Stimulated activated CD4-positive, alpha-beta T cell treated with anti-CD3 and anti-CD28 coated beads, Interleukin-4, amount 100 ng/mL, for 24 hours (primary cell): ENCODE measurements around the gene SLIT3.

ENCODE experiments used
- DNase-seq: peaks from one replicate; pipeline ENCODE4 v3.0.0-alpha.2; 2020

The SLIT3 gene

DNA sequence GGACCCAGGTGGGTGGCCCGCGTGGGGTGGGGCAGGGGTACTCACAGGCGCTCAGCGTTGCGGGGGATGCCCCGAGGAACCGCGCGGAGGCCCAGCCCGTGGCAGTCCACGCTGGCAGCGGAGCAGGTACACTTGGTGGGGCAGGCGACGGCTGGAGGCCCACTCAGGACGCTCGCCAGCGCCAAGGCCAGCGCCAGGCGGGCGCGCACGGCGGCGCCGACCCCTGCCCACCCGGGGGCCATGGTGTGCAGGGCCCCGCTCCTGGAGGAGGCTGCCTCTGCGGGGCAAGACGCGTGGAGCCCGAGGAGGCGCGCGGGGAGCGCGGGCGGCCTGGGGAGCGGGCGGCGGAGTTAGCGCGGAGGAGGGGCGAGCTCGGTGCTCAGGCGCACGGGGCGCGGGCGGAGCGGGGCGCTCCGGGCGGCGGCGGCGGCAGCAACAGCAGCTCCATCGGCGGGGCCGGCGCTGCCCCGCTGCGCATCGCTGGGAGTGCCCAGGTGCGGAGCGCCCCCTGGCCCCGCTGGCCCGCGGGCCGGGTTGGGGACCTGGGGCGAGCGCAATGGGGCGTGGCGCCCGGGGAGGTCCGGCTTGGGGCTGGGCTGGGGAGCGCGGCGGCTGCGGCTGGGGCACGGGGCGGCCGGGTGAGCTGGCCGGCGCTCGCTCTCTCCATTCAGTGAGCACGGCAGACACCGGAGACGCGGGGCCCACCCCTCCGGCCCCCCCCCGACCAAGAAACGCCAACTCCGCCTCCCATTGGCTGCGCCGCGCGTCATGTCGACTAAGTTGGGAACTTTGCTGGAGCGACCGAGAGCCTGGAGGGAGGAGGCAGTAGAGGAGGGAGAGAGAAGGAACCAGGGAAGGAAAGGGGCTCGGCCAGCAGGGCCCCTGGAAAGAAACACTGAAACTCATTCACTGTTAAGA is at the start of gene SLIT3:
SLIT3 (minus strand) TSS at position 672 of the 918 bp plus-strand sequence; CDS start at position 242, 430 bp downstream.
- DNase-seq = no peak

DNA sequence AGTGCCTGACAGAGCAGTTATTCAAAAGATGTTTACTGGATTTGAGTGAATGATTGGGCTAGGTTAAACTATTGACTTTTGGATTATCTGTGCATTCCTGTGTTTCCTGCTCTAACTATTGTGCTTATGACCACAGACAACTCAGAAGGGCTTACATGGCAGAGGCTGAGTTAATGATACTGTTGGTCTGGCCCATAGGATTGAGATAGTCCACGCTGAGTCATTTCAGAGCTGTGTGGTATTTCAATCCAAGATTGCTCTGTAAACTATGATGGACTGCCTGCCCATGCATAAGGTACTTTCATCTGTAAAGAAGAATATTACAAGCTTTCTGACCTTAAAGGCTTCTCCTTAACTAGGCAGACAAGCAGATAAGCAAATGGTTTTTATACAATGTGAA is 49.1 kb upstream of the SLIT3 start:
- no peak for DNase-seq

DNA sequence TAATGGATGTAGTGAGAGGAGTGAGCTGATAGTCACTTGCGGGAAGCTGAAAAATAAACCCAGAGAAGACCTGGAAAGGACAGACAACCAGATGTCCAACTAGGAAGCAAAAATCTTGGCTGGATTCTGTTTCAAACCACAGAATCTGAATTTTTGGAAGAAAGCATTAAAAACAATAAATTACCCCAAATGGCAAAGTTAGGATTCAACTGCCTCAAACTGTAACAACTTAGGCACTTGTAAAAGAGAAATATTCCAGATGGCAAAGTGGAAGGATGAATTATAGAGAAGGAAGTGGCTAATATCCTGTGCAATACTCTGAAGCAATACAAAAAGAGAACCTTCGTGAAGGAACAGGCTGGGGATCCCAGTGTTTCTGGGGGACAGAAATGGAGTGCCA is 46.8 kb upstream of the SLIT3 start:
- no peak for DNase-seq

GRCh38 chr5:169344629-169345028 is 43.7 kb upstream of the SLIT3 start:
- no peak for DNase-seq

GRCh38 chr5:169343766-169344165 is 42.8 kb upstream of the SLIT3 start:
- no peak for DNase-seq

GRCh38 chr5:169341556-169341955 is 40.6 kb upstream of the SLIT3 start:
- no peak for DNase-seq

- DNase-seq = no peak
Measured at GRCh38 chr5:169339869-169340268, 38.9 kb upstream of the SLIT3 start.

DNA sequence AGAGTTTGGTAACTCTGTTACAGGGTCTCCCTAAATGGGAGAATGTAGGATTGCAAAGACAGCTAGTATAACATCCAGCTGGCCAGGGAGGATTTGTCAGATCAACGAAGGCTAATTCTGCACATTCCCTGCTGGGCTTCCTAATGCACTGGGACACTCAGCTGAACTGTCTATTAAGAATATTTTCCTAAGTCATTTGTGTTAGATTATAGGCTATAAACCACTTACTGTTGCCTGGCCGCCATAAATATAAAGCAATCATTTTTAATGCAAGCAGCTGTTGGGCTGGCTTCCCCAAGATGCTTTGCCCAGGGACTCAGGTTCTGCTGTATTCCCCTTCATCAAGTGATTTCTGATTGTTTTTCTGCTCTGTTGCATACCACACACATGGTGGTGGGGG is 35.3 kb upstream of the SLIT3 start:
- DNase-seq = no peak

GRCh38 chr5:169335806-169336205 is 34.9 kb upstream of the SLIT3 start:
- DNase-seq = no peak

DNA sequence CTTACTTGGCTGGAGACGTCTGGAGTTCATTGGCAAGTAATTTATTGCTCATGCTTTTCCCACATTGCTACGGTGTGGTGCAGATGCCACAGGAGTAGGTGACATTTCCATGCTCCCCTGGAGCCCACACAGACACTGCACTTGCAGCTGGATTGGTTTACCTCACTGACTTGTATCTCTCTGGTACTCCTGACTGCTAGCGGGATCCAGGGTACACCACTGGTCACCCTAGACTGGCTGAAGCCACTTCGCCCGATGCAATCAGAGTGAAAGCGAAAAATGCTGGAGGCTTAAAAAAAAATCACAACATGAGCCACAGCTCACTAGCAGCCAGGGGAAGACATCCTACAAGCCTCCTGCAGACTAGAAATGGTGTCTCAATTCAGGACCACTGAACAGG is 32.6 kb upstream of the SLIT3 start:
- DNase-seq = no peak

GRCh38 chr5:169331292-169331852 is 30.4 kb upstream of the SLIT3 start:
- DNase-seq = no peak

DNA sequence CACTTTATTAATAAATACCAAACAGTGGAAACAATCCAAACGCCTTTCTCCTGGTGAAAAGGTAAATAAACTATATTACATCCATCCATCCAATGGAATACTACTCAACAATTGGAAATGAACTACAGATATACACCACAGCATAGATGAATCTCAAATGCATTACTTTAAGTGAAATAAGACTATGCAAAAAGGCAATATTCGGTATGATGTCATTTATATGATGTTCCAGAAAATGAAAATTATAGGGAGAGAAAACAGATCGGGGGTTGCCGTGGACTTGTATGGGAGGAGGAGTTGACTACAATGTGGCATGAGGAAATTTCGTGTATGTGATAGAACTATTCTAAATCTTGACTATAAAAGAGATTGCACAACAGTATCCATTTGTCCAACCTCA is 27.5 kb upstream of the SLIT3 start:
- DNase-seq = no peak

- DNase-seq = no peak
Measured at GRCh38 chr5:169325273-169325672, 24.3 kb upstream of the SLIT3 start.

- no peak for DNase-seq
Measured at GRCh38 chr5:169318556-169318955, 17.6 kb upstream of the SLIT3 start.

DNA sequence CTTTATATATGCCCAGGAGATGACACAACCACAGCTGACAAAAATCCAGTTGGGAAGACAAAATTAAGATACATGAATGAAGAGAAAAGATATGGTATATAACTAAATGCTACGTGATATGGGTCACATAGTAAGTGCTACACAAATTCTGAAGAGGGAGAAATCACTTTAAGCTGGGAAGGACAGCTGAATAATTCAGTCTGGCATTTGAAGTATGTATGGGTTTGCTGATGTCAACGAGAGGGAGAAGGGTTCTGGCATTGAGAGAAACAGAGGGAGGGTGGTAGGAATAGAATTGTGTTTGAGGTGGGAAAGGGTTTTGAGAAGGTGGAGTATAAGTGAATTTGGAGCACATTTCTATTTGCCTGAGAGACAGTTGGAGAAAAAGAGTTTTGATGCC is 6.7 kb upstream of the SLIT3 start:
- no peak for DNase-seq

DNA sequence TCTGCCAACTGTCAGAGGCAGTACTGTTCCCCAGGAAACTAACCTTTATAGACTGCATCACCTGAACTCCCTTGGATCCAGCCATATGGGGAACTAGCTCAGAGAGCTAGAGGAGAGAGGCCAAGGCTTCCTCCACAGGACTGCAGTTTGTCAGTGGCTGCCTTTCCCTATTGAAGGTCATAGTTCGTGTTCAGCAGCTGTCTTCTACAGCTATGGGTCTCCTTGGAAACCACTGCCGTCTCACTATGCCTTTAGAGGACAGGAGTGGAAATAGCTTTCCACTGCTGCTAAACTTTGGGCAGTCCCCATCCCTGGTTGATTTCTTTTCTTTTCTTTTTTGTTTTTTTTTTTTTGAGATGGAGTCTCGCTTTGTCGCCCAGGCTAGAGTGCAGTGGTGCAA is 4.4 kb upstream of the SLIT3 start:
- no peak for DNase-seq

DNA sequence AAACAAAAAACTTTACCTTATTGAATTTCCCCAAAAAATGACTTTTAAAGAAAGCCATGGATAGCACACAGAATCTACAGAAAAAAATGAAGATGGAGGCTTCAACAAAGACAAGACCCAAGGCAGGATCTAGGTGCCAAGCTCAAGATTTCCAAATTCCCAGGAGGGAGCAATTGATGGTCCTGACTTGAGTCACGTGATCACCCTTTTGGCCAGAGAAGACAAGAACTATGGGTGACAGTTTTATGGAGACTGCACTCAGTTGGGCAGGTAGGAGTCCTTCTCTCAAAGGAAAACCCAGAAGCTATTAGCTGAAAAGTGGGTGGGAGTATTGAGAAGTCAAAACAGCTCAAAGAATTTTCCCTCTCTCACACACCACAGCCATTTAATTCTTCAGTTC is 3.2 kb upstream of the SLIT3 start:
- DNase-seq = no peak

GRCh38 chr5:169303119-169303515 is 2.2 kb upstream of the SLIT3 start:
- no peak for DNase-seq

GRCh38 chr5:169302491-169303118 is 1.7 kb upstream of the SLIT3 start:
- DNase-seq = peak; percentile 51

DNA sequence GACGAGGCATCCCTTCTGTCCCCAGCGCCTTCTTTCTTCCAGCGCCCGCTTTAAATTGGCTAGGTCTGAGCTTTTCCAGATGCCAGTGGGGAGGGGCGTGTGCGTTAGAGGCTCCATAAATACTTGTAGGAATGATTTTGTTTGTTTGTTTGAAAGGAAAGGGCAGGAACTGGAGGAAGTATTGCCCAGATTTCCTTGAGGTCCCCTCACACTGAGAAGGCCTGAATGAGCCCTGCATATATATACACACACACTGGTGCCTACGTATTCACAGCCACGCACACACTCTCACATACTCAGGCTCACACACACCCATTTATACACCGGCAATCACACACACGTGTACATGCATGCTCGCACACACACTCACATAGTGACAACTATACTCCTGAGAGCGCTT is 1.0 kb upstream of the SLIT3 start:
- DNase-seq = no peak

DNA sequence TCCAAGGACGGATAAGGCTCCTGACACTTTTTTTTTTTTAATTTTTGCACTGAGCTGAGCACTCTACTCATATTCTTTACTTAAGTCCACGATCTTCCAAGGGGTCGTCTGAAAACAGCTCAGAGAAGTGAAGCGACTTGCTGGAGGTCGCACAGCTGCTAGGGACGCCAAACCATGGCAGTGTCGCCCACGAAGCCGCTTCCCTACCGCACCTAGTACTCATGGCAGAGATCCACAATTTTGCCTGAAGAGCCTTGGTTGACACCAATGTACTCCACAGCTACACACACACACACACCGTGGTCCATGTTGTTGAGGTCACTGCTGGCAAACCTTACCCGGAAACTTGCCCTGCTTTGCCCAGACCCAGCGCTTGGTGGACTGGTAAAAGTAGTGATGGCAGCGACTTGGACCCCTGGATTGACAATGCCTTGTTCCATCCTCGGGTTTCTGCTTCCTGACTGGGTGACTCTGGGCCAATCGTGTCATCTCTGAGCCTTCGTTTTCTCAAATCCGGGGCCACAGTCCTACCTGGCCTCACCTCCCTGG is 521 bp upstream of the SLIT3 start:
- DNase-seq = no peak

GRCh38 chr5:169299663-169300467 is 1.1 kb downstream of the SLIT3 start:
- DNase-seq = no peak

GRCh38 chr5:169299191-169299662 is 1.7 kb downstream of the SLIT3 start:
- DNase-seq = no peak
